H1 (cell line): ENCODE measurements around the gene NAA50. TPM values are rescaled to one million over a fixed set of nuclear protein-coding genes. Genes with fewer than 3 reads are reported as not detected.

Experiments
- ATF3 ChIP-seq: IDR thresholded peaks from 2 replicates; pipeline ENCODE4 v1.6.1; 2011; ENCODE audit warnings: low read depth, mild to moderate bottlenecking, low read length; ENCODE audit not compliant: insufficient read depth
- EP300 ChIP-seq, 2 experiments: IDR thresholded peaks; 1 replicate in 1 of 2; 2 replicates in 1 of 2; pipeline ENCODE4 v1.6.1; 2011 to 2012; ENCODE audit warnings: low read depth in 2 of 2, low read length in 2 of 2, mild to moderate bottlenecking in 2 of 2, borderline replicate concordance in 1 of 2, inconsistent platforms in 1 of 2, moderate library complexity in 1 of 2
- FOSL1 ChIP-seq: IDR thresholded peaks from 2 replicates; pipeline ENCODE4 v1.6.1; 2011; ENCODE audit warnings: mild to moderate bottlenecking, low read depth, low read length, moderate library complexity; ENCODE audit not compliant: insufficient read depth
- MAX ChIP-seq: IDR thresholded peaks from 2 replicates; pipeline ENCODE4 v1.6.1; 2012; ENCODE audit warnings: inconsistent platforms
- polyA plus RNA-seq, 7 experiments: library from polyadenylated mRNA; depleted of rRNA in 3 of 7; stranded (reverse) in 5 of 7; unstranded in 2 of 7; fragments of >200 nt in 5 of 7; fragments of 200-250 nt in 2 of 7; gene quantifications; 1 replicate in 5 of 7; 2 replicates in 1 of 7; 4 replicates in 1 of 7; pipeline versions ENCODE4 v1.2.1 to v1.2.3, GENCODE V29; 2011 to 2013; ENCODE audit warnings: missing spikeins in 2 of 7, mixed read lengths in 2 of 7
- total RNA-seq: library from RNA; stranded (reverse); fragmentation: NEBNext Ultra II Directional; extraction: Animal tissue kit (Norgen Biotek cat#: 25700); gene quantifications from 2 replicates; pipeline ENCODE4 v1.2.1, GENCODE V29; 2021

NAA50 gene
- total and polyA plus RNA-seq, 2 of the 8 experiments (the other 6 are each of a cell fraction or from before 2014, with no cell fraction given), result 46.6 to 231 TPM

GRCh38 chr3:113795693-113796092, 49.6 kb upstream of the NAA50 start (continued):
- no peak for TF ChIP-seq FOSL1
- TF ChIP-seq ATF3, result no peak
- no peak for TF ChIP-seq EP300 (IDR thresholded peaks at IDR 0.05; ENCODE audit: borderline replicate concordance in 1 of 2, low read depth in 2 of 2, low read length in 2 of 2)
- no peak for TF ChIP-seq MAX
